MM.1S (cell line): Measurements from ENCODE around the gene SRRT.

ENCODE experiments used
- DNase-seq: peaks from one replicate; pipeline ENCODE4 v3.0.0-alpha.2; 2015
- H2AFZ ChIP-seq: fragments of 300-600 bp; sonication (generic); 2 replicates; pipeline ENCODE4 v1.6.0; 2016; ENCODE audit warnings: antibody characterized with exemption, low read length
- H3F3A ChIP-seq: fragments of 300-600 bp; sonication (generic); 2 replicates; pipeline ENCODE4 v1.6.1; 2016; ENCODE audit warnings: mild to moderate bottlenecking, antibody characterized with exemption, low read length, moderate library complexity, mixed read lengths; ENCODE audit not compliant: insufficient read depth
- H3K27ac ChIP-seq: fragments of 300-600 bp; sonication (generic); 2 replicates; pipeline ENCODE4 v1.5.1; 2016; ENCODE audit warnings: mild to moderate bottlenecking, low read length
- H3K27me3 ChIP-seq: fragments of 300-600 bp; sonication (generic); replicated peaks from 2 replicates; pipeline ENCODE4 v1.6.0; 2016; ENCODE audit warnings: low read length; ENCODE audit not compliant: insufficient read depth
- H3K36me3 ChIP-seq: fragments of 300-600 bp; sonication (generic); replicated peaks from 2 replicates; pipeline ENCODE4 v1.6.1; 2016; ENCODE audit warnings: mild to moderate bottlenecking, low read length, mixed read lengths; ENCODE audit not compliant: insufficient read depth
- H3K4me1 ChIP-seq: fragments of 300-600 bp; sonication (generic); 2 replicates; pipeline ENCODE4 v1.6.1; 2016; ENCODE audit warnings: low read length, mixed read lengths
- H3K4me2 ChIP-seq: fragments of 300-600 bp; sonication (generic); 2 replicates; pipeline ENCODE4 v1.6.0; 2016; ENCODE audit warnings: low read depth, low read length
- H3K4me3 ChIP-seq: fragments of 300-600 bp; sonication (generic); 2 replicates; pipeline ENCODE4 v1.5.1; 2016; ENCODE audit warnings: low read length, mixed read lengths
- H3K79me2 ChIP-seq: fragments of 300-600 bp; sonication (generic); 2 replicates; pipeline ENCODE4 v1.6.1; 2016; ENCODE audit warnings: mixed run types, low read length, mixed read lengths
- H3K9ac ChIP-seq: fragments of 300-600 bp; sonication (generic); 2 replicates; pipeline ENCODE4 v1.6.1; 2016; ENCODE audit warnings: low read length, mixed read lengths
- H3K9me2 ChIP-seq: fragments of 300-600 bp; sonication (generic); replicated peaks from 2 replicates; pipeline ENCODE4 v1.6.1; 2016; ENCODE audit warnings: mild to moderate bottlenecking, low read length, mixed read lengths; ENCODE audit not compliant: insufficient read depth
- H3K9me3 ChIP-seq: fragments of 300-600 bp; sonication (generic); replicated peaks from 2 replicates; pipeline ENCODE4 v1.6.1; 2016; ENCODE audit warnings: mild to moderate bottlenecking, low read length, mixed read lengths; ENCODE audit not compliant: insufficient read depth
- H4K20me1 ChIP-seq: fragments of 300-600 bp; sonication (generic); 2 replicates; pipeline ENCODE4 v1.6.1; 2016; ENCODE audit warnings: mild to moderate bottlenecking, low read length, moderate library complexity, mixed read lengths; ENCODE audit not compliant: insufficient read depth
- CTCF ChIP-seq: fragments of 300-600 bp; sonication (generic); IDR thresholded peaks from 2 replicates; pipeline ENCODE4 v1.5.1; 2016; ENCODE audit warnings: antibody characterized with exemption, low read length, mixed read lengths
- EZH2 ChIP-seq: fragments of 300-600 bp; sonication (generic); optimal IDR thresholded peaks from 2 replicates; pipeline ENCODE3; 2017; ENCODE audit warnings: low read depth, mild to moderate bottlenecking, antibody characterized with exemption, low read length, mixed read lengths
- EZH2phosphoT487 ChIP-seq: fragments of 300-600 bp; sonication (generic); IDR thresholded peaks from 2 replicates; pipeline ENCODE4 v1.6.1; 2018; ENCODE audit warnings: antibody characterized with exemption, low read length

Gene SRRT

GRCh38 chr7:100840470-100841100, 34.3 kb upstream of the SRRT start:
- H2AFZ ChIP-seq = no peak overlapping the region
- no peaks in the 10 kb centered on the region for H3K4me1 ChIP-seq
- no peak for DNase-seq
- no peaks in the 10 kb centered on the region for H3K9me3 ChIP-seq
- no peaks in the 10 kb centered on the region for H4K20me1 ChIP-seq
- H3K27ac ChIP-seq = no peak overlapping the region
- no peak overlapping the region for H3K4me2 ChIP-seq
- no peaks in the 10 kb centered on the region for H3F3A ChIP-seq
- no peaks in the 10 kb centered on the region for H3K79me2 ChIP-seq
- no peak overlapping the region for H3K4me3 ChIP-seq
- H3K9ac ChIP-seq = no peak overlapping the region
- no peaks in the 10 kb centered on the region for H3K9me2 ChIP-seq
- peaks cover 4% of the 10 kb centered on the region for H3K27me3 ChIP-seq
- H3K36me3 ChIP-seq = no peaks in the 10 kb centered on the region
- TF ChIP-seq EZH2phosphoT487 (no peak), CTCF (no peak), EZH2 (no peak)

GRCh38 chr7:100847360-100847759, 27.5 kb upstream of the SRRT start:
- Histone ChIP-seq H3K4me3 (no peak overlapping the region), H3K4me1 (no peaks in the 10 kb centered on the region), H3K9me2 (no peaks in the 10 kb centered on the region), H3K9ac (no peak overlapping the region), H3K27me3 (no peaks in the 10 kb centered on the region), H3K27ac (no peak overlapping the region), H3K79me2 (no peaks in the 10 kb centered on the region), H3K9me3 (no peaks in the 10 kb centered on the region), H3K4me2 (no peak overlapping the region), H3K36me3 (no peaks in the 10 kb centered on the region), H3F3A (no peaks in the 10 kb centered on the region), H4K20me1 (no peaks in the 10 kb centered on the region), H2AFZ (no peak overlapping the region)
- TF ChIP-seq CTCF = no peak
- TF ChIP-seq EZH2phosphoT487 = no peak
- no peak for TF ChIP-seq EZH2
- no peak for DNase-seq

DNA sequence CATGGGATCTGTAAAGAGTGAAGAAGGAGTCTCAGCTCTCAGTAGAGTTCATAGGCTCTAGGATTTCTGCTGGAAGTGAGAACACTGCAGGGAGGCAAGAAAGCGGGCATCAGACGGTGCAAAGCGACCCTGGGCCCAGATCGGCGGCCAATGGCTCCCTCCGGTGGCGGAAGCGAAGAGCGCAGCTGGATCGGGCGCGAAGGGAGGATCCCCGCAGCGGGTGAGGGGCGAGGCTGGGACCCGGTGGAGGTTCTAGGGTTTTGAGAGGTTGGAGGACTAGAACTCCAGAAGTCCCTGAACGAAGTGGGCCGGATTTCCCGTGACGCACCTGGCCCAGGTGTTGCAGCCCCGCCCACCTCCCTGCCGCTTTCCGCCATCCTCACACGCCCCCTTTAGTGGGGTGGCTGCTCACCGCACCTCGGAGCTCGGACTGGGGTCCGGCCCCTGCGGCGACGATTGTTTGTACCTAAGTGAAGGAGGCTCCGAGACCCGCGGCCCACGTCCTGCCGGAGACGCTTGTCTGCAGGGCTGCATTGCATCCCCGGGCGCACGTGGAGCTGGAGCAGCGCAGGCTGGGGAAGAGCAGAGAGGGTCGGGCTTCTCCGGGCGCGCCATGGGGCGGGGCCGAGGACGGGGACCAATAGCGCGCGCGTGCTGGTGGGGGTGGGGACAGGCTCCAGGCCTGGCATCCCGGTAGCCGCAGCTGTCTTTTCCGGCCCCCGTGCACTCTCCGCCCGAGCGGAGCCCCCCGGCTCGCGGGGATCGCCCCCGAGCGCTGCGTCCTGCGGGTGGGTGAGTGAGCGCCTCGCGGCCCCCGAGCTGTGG, 22.6 kb upstream of the SRRT start, which contains the start of gene SLC12A9:
Gene SLC12A9, plus strand, starts transcription at position 666 of the 825 bp plus-strand sequence. CDS start 1,485 bp downstream, outside the sequence.
- peak; percentile 90 for DNase-seq
- TF ChIP-seq EZH2 (no peak), CTCF (peak; percentile 93), EZH2phosphoT487 (no peak)
- no peaks in the 10 kb centered on the region for H3K9me3 ChIP-seq
- H3K27me3 ChIP-seq = no peaks in the 10 kb centered on the region
- peak within 1 kb of the TSS; percentile 87 for H3K4me2 ChIP-seq
- peak within 1 kb of the TSS; percentile 21; the same call in 1 of the 2 replicates for H3K27ac ChIP-seq
- peak within 1 kb of the TSS; percentile 87 for H2AFZ ChIP-seq
- no peaks in the 10 kb centered on the region for H3K36me3 ChIP-seq
- no peaks in the 10 kb centered on the region for H3K4me1 ChIP-seq
- peak within 1 kb of the TSS; percentile 86 for H3K4me3 ChIP-seq
- peak within 1 kb of the TSS; percentile 71 for H3K9ac ChIP-seq
- H4K20me1 ChIP-seq = no peaks in the 10 kb centered on the region
- H3K9me2 ChIP-seq = no peaks in the 10 kb centered on the region
- H3K79me2 ChIP-seq = peaks cover 10% of the 10 kb centered on the region
- no peaks in the 10 kb centered on the region for H3F3A ChIP-seq
